Activated CD4-positive, alpha-beta T cell treated with anti-CD3 and anti-CD28 coated beads, Interleukin-10, Interleukin-2, amounts not matched to agents 100 ng/mL and 50 ng/mL, durations not matched to agents 16 hours and 8 hours (primary cell): ENCODE data around the gene CYGB.
A peak's percentile ranks its signal among the peaks of the same experiment; 100 is the strongest.
"Not testable (repeated sequence)": the region's sequence is repeated elsewhere in the genome, so short reads cannot be mapped to it uniquely, and the experiment has no call there.

Experiments used
- DNase-seq: peaks from one replicate; pipeline ENCODE4 v3.0.0-alpha.2; 2020

Gene CYGB

DNA sequence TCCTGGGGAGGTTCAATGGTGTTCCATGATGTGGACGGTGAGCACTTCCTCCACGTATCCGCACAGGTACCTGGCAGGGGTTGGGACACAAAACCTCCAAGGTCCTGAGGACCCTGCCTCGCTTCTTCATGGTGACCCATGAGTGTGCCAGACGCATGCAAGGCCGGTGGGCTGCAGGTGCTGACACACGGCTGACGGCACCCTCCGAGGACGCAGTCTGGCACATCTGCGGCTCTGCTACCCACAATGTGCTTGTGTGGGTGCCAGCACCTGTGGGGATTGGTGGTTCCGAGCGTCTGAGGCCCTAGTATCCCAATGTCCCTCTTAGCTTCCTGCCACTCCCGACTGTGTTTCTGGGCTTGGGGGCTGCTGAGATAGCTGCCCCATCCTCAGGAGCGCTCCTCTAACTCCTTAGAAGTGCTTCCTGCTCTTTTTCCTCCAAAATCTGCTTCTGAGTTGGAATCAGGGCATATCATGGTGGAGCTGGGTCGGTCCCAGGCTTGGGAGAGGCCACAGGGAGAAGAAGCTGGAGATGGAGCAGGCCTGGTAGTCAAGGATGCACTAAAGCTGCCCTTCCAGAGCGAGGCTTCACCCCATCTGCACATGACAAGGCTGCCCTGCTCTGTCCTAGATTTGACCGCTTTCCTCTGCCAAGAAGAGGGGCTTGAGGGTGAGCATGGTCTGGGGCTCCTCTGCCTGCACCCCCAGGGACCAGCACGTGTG is 1.6 kb downstream of the CYGB start:
- DNase-seq, result no peak

DNA sequence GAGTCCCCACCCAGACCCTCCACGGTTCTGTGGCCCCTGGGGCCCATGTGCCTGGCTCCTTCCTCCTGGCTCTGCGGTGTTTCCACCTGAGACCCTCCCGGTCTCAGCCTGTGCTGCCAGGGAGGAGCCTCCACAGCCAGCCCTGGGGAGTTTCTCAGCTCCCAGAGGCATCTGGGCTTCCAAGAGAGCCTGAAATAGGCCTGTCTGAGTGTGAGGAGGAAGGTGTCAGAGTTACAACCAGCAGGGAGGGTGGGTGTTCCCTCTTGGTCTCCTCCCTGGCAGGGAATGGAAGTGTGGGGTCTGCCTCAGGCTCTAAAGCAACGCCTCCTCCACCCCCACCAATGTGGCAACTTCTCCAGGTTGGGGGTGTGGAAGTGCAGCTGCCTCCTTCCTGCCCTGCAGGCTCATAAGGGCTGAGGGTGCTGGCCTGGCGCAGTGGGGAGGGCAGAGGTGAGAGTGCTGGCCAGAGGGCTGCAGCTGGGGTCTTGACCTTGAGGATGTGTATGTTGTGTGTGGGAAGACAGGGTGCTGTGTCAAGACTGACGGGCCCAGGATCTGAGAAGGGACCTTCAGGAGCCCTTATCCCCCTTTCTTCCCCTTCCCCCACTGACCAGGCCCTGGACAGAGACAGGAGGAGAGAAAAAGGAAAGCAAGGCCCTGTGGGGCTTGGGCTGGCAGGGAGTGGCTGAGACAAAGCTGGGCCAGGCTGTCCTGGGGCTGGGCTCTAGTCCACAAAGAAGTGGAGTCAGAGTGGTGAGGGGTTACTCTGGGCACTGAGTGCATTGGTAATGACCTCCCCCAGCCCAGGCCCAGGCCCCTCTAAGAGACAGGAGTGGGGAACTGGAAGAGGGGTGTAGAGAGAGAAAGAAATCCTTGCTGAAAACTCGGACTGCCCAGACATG is 2.4 kb downstream of the CYGB start:
- DNase-seq, result no peak

DNA sequence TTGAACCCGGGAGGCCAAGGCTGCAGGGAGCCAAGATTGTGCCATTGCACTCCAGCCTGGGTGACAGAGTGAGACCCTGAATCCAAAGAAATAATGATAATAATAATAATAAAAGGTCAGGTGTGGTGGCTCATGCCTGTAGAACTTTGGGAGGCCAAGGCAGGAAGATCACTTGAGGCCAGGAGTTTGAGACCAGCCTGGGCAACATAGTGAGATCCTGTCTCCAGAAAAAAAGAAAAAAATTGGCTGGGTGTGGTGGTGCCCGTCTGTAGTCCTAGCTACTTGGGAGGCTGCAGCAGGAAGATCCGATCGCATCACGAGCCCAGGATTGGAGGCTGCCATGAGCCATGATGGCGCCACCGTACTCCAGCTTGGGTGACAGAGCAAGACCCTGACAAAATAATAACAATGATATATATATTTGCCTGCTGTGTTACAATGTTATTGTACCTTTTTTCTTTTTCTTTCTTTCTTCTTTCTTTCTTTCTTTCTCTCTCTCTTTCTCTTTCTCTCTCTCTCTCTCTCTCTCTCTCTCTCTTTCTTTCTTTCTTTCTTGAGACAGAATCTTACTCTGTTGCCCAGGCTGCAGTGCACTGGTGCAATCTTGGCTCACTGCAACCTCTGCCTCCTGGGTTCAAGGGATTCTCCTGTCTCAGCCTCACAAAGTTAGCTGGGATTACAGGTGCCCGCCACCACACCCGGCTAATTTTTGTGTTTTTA is 3.7 kb downstream of the CYGB start:
- not testable (repeated sequence) for DNase-seq

DNA sequence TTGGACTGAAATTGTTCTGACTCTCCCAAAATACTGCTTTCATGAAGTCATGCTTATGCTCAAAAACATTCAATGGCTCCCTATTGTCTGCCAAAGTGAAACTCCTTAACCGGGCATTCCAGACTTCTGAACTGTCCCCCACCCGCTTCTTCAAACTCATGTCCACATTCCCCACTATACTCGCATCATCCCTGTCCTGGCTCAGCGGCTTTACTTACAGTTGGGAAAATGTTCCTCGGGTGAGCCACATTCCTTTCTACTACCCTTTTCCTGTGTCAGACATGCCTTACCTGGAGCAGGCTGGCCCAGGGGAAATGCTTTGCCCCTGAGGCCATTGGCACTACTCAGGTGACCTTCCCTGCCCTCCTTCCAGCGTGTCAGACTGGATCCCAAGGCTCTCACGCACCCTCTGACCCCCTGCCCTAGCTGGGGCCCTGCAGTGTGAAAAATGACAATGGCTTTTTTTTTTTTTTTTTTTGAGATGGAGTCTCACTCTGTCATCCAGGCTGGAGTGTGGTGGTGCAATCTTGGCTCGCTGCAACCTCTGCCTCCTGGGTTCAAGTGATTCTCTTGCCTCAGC is 5.3 kb downstream of the CYGB start:
- DNase-seq, result no peak

DNA sequence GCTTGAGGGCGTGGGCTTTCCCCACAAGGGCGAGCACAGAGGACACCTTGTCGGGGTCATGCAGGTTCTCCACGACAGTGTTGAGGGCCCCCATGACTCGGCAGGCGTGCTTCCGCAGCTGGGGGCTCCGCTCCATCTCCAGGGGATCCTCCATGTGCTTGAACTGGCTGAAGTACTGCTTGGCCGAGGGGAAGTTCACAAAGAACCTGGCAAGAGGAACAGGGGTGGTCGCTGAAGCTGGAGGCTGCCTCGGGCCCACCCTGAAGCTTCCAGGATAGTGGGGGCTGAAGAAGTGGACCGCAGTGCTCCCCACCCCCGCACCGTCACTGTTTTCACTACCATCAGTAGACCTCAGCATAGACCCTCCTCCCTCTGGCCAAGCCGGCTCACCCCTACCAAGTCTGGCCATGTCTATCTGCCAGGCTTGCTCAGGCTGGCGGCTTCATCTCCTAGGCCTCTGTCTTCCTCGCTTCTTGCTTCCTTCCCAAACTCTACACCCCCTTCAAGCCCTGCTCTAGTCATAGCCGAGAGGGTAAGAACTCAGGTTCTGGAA is 5.9 kb downstream of the CYGB start:
- DNase-seq, result no peak

DNA sequence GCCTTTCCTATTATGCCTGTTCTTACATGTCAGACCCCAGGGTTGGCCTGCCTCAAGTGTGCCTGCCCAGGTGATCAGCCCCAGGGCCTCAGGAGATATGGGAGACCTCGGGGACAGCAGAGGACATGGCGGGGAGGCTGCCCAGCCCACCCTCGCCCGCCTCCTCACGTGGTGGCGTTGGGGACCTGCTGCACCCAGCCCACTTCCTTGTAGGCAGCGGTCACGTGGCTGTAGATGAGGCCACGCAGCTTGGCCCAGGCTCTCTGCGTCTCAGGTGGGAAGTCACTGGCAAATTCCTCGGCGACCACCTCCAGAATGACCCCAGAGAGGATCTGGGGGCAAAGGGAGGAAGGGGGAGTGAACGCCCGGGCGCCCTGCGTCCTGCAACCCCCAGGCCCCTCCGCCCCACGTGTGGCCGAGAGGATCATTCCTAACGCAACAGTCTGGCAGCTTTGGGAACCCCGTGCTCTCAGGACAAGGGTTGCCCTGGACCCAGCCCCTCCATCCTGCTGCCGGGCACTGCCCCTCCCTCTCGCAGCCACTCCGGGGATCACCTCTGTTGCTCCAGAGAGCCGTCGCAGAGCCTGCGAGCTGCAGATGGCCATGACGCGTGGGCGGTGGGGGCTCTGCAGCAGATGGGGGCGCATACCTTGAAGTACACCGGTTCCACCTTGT is 6.6 kb downstream of the CYGB start:
- no peak for DNase-seq

DNA sequence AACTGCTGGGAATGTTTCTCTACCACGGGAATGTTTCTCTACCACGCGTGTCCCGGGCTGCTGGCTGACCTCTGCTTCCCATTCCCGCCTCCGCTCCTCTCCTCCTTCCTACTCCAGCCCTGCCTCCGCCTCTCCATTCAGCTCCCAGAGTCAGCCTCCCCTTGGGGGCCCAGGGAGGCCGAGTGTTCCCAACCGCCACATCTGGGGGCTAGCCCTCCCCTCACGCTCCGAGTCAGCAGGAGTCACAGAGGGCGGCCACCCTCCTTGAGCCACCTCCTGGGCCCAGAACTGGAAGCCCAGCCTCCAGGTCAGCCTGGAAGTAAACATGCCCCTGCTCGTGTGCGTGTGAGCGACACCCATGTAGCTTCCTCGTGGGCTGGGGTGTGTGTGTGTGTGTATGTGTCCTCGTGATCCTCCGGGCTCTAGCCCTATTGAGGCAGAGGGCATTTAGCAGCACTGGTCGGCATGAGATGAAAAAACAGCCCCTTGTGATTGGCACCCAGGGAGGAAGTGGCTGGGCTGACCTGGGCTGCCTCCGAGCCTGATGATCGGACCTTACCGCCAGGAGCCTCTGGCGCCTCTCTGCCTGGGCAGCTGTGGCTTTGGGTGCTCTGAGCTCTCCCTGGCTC is 7.3 kb downstream of the CYGB start:
- no peak for DNase-seq

DNA sequence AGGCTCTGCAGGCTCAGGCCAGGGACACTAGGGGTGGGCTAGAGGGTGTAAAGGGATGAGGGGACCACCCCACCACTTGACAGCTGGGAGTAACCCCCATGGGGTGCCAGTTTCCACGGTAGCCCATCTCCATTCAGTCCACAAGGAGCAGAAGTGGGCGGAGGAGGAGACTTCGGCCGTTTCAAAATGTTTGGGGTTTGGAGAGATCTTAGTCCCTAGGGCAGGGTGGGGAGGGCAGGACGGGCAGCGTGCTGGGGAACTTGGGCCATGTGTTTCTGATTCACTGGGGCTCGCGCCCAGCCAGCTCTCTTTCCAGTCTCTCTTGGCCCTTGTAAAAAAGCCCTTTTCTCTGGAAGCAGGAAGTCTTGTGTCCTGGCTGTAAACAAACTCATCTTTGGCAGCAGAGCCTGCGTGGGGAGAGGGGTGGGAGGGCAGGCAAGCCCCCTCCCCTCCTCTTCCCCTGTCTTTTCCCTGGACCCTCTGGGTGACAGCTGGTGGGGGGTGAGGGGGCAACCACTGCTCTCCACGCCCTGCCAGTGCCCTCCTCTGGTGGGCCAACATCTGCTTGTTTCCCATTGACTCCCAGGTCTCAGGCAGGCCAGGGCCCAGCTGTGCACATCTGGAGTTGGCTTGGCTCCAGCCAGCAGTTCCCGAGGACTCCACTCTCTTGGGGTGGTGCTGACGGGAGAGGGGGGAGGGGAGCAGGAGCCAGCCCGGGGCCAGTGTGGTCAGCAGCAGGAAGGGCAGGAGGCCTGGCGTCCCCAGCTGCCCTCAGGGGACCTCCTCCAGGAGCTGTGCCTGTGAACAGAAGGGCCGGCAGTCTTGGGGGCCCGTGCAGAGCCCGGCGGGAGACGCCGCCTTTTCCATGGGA is 8.1 kb downstream of the CYGB start:
- DNase-seq, result no peak

DNA sequence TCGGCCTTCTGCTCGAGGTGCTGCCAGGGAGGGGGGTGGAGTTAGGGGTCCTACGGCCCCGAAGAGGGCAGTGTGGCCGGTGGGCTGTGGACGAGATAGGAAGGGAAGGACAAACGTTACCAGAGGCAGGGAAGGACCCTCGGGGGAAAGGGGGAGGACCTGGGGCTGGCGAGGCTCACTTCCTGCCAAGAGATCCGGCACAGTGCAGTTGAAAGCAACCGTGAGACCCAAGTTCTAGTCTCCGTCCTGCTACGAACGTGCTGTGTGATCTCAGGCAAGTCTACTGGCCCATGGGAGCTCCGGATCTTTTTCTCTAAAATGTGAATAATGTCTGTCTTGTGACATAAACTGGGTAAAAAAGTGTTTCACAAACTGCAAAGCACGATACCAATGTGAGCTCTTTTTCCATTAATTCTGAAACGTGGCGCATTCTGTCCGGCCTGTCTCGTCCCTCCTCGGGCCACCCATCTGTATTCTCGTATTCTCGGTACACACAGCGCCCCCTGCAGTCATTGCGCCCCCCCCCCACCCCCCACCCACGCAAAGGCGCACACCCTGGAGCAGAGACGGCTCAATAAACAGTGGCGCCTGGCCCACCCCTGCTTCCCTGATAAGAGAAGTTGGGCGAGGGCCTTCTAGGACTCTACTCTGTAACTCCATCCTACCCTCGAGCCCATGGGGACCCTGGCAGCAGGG is 8.8 kb downstream of the CYGB start:
- no peak for DNase-seq

DNA sequence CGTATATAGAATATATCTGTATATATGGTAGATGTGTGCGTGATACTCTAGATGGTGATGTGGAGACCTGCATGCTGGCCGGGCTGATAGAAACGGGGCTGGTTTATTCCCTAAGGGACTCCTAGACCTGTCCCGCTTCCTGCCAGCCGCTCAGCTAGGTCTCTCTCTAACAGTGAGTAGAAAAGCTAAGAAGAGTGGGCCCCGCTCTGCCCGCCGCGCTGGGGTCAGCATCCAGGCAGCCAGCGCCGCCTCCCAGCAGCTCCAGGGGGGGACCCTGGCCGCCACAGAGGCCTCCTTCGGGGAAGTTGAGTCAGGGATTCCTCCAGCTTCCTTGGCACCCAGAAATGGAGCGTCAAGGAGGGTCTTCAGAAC is 9.4 kb downstream of the CYGB start:
- no peak for DNase-seq

DNA sequence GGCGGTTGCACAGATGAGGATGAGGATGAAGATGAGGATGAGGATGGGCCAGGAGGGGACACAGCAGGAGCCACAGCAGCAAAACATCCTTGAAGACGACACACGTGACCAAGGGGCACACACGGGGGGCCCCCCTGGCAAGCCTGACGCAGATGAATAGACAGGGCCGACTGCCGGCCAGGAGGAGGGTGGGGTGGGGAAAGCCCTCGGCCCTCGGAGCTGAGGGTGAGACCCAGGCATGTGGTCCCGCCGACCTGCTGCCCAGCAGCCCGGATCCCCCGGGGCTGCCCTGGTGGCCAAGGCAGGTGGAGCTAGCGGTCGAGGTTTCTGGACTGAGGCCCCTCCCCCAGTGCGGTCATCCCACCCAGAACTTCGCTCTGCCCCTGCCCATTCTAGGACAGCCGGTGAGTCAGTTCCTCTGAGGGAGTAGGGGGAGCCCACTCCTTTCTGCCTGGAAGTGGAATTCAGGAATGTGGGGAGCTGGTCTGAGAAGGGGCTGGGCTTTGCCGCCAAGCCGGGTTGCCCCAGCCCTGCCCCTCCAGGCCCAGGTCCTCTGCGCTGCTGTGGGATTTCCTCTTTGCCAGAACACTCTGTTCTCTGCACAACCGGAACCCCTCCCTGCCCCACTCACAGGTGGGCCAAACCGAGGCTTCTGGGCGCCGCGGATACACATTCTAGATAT is 9.9 kb downstream of the CYGB start:
- DNase-seq, result no peak

DNA sequence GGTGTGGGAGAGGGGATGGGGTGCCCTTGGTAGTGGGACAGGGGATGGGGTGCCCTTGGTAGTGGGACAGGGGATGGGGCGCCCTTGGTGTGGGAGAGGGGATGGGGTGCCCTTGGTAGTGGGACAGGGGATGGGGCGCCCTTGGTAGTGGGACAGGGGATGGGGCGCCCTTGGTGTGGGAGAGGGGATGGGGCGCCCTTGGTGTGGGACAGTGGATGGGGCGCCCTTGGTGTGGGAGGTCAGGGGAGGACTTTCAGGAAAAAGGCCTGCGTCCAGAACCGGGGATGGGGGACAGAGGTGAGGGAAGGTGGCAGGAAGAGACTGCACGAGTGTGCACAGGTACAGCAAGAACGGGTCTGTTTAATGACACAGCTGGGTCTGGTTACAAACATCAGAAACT is 10.5 kb downstream of the CYGB start:
- DNase-seq, result not testable (repeated sequence)

DNA sequence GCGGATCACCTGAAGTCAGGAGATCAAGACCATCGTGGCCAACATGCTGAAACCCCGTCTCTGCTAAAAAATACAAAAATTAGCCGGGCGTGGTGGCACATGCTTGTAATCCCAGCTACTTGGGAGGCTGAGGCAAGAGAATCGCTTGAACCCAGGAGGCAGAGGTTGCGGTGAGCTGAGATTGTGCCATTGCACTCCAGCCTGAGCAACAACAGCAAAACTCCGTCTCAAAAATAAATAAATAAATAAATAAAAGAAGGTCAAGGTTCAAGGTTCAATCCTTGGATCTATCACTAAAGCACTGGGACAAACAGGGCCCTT is 12.0 kb downstream of the CYGB start:
- not testable (repeated sequence) for DNase-seq

DNA sequence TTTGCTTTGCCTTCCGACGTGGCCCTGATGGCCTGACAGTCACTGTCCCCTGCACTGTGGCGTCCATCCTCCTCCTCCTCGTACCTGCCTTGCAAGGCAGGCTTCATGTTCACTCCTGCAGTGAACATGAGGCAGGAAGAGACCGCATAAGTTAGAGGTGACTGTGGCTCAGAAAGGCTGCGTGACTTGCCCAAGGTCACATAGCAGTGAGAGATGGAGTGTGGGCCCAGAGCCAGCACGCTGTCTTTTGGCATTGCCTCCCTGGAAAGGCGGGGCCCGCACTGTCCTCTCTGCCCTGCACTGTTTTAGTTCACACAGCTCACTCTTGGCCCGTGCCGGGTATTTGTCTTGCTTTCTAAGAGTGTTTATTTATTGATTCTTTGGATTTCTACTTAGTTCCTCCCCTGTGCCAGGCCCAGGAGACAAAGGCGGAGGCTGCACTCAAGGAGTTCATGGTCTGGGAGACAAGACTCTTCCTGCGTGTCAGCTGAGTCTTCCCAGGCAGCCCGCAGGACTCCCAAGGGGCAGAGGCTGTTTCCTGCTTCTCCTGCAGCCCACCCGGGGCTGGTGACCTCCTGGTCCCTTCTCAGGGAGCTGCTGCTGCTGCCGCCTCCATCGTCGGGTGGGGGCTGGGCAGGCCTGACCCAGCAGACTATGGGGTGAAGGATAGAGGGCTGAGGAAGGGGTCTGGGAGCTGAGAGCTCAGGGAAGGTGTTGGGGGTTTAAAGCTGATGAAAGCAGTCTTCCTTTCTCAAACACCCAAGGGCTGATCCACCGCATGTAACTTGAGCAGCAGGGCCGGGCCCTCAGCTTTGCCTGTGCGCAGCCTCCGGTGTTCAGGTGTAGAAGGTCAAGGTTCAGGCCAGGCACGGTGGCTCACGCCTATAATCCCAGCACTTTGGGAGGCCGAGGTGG is 12.7 kb downstream of the CYGB start:
- DNase-seq, result no peak

DNA sequence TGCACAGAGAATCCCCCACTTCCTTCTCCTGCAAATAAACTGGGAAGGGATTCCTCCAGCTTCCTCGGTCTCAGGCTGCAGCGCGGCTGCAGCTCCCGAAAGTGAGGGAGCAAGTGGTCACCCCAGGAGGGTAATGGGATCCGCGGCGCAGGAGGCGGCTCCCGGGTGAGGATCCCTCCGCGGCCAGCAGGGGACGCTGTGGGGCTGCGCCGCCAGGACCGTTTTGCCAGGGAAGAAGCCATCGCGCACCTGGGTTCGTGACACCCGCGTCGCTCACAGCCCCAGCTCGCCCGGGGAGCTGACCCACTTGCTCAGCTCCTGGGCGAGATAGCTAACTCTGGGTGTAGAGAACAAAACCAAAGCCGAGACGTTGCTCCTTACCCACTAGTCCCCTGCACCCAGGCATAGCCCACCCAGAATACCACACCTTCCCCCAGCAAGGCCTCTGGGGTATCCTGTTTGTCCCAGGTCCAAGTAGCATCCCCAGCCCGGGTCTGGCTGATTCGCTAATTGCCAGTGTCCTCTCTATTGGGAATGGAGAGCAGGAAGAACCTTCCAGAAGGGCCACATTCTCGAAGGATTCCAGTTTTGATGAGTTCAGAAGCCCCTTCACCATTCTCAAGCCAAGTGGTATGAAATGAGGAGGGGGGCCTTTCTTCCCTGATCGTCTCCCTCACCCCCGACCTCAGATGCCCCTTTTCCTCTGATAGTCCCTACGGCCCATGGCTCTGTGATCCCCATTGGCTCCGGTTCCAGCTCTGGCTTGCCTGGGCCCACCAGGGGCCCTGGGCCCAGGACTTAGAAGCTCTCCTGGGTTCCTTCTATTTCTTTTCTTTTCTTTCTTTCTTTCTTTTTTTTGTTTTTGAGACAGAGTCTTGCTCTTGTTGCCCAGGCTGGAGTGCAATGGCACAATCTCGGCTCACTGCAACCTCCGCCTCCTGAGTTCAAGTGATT is 14.1 kb downstream of the CYGB start:
- DNase-seq, result peak; percentile 83

DNA sequence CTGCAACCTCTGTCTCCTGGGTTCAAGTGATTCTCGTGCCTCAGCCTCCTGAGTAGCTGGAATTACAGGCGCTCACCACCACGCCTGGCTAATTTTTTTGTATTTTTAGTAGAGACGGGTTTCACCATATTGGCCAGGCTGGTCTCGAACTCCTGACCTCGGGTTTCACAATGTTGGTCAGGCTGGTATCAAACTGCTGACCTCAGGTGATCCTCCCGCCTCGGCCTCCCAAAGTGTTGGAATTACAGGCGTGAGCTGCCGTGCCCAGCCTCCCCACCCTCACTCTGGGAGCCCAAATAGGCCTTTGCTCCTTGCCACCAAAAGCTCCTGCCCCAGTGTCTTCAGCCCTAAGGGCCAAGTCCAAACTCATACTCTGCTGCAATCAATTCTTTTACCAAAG is 15.8 kb downstream of the CYGB start:
- not testable (repeated sequence) for DNase-seq

DNA sequence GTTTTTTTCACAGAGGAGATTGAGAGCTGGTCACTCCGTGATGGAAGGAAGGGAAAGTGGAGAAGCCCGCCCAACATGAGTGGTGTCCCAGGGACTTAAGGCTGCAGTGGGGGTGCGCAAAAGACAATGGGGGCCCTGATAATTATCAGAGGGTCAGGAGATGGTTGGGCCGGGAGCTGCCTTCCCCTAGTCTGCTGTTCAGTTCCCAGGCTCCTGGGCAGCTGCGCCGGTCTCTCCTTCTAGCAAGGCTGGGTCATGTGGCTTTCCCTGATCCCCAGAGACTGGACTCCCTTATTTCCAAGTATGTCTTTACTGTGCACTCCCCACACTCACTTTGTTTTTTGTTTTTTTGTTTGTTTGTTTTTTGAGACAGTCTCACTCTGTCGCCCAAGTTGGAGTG is 16.2 kb downstream of the CYGB start:
- no peak for DNase-seq
